Bone marrow (tissue), 2 donors: Measurements from ENCODE around the gene DOCK4.

ENCODE experiments used
- DNase-seq, 2 donors: peaks; one replicate each; lab custom pipeline; 2025; lab: John Stamatoyannopoulos, UW

DOCK4 gene

GRCh38 chr7:111863269-111863668, 342.9 kb downstream of the DOCK4 start:
- DNase-seq, result no peak

GRCh38 chr7:111860248-111860647, 346.0 kb downstream of the DOCK4 start:
- DNase-seq, result no peak

- DNase-seq, result no peak
Observed at GRCh38 chr7:111858331-111858730, 347.9 kb downstream of the DOCK4 start.

- no peak for DNase-seq
Observed at GRCh38 chr7:111855842-111856227, 350.4 kb downstream of the DOCK4 start.

GRCh38 chr7:111855161-111855841, 350.9 kb downstream of the DOCK4 start:
- peak in 1 of 2 donors; percentile 7 for DNase-seq

GRCh38 chr7:111853201-111853990, 352.8 kb downstream of the DOCK4 start:
- no peak for DNase-seq

- DNase-seq, result no peak
Observed at GRCh38 chr7:111852081-111852480, 354.1 kb downstream of the DOCK4 start.

- DNase-seq, result no peak
Observed at GRCh38 chr7:111846898-111847297, 359.3 kb downstream of the DOCK4 start.

- no peak for DNase-seq
Observed at GRCh38 chr7:111845853-111846252, 360.3 kb downstream of the DOCK4 start.

- DNase-seq, result no peak
Observed at GRCh38 chr7:111844904-111845671, 361.1 kb downstream of the DOCK4 start.

GRCh38 chr7:111842491-111842890, 363.7 kb downstream of the DOCK4 start:
- DNase-seq, result no peak

GRCh38 chr7:111841596-111842205, 364.5 kb downstream of the DOCK4 start:
- DNase-seq, result no peak

GRCh38 chr7:111840528-111840927, 365.7 kb downstream of the DOCK4 start:
- DNase-seq, result no peak

GRCh38 chr7:111839261-111839660, 366.9 kb downstream of the DOCK4 start:
- DNase-seq, result no peak

GRCh38 chr7:111836592-111836991, 369.6 kb downstream of the DOCK4 start:
- no peak for DNase-seq

GRCh38 chr7:111835066-111835465, 371.1 kb downstream of the DOCK4 start:
- no peak for DNase-seq

- no peak for DNase-seq
Observed at GRCh38 chr7:111834367-111834766, 371.8 kb downstream of the DOCK4 start.

- DNase-seq, result no peak
Observed at GRCh38 chr7:111833466-111833865, 372.7 kb downstream of the DOCK4 start.

- no peak for DNase-seq
Observed at GRCh38 chr7:111832174-111832573, 374.0 kb downstream of the DOCK4 start.

GRCh38 chr7:111829221-111829620, 377.0 kb downstream of the DOCK4 start:
- no peak for DNase-seq

GRCh38 chr7:111827863-111828504, 378.2 kb downstream of the DOCK4 start:
- no peak for DNase-seq

- DNase-seq, result no peak
Observed at GRCh38 chr7:111825046-111825445, 381.2 kb downstream of the DOCK4 start.
